Sigmoid colon (tissue), 4 donors: ENCODE measurements around the gene MAMSTR.

ENCODE experiments used
- CTCF ChIP-seq, 4 experiments: fragments of 450-650 bp in 3 of 4; fragments of 200-600 bp in 1 of 4; IDR thresholded peaks; one replicate each; pipeline ENCODE4 v1.5.1; 2016 to 2019; ENCODE audit warnings: antibody characterized with exemption in 4 of 4, mild to moderate bottlenecking in 3 of 4, moderate library complexity in 2 of 4
- EP300 ChIP-seq, 4 donors: sonication (generic); formaldehyde crosslinking; IDR thresholded peaks; one replicate each; pipeline ENCODE4 v1.6.1; 2017; ENCODE audit warnings: antibody characterized with exemption in 4 of 4
- POLR2A ChIP-seq, 2 donors: fragments of 450-650 bp; IDR thresholded peaks; one replicate each; pipeline ENCODE4 v1.6.1; 2016; ENCODE audit warnings: antibody characterized with exemption in 2 of 2, mild to moderate bottlenecking in 2 of 2, moderate library complexity in 2 of 2
- POLR2AphosphoS5 ChIP-seq, 4 donors: sonication (generic); formaldehyde crosslinking; IDR thresholded peaks; one replicate each; pipeline ENCODE4 v1.6.1; 2017; ENCODE audit warnings: antibody characterized with exemption in 4 of 4

- TF ChIP-seq POLR2A (IDR thresholded peaks at IDR 0.05) (no peak), POLR2AphosphoS5 (IDR thresholded peaks at IDR 0.05) (no peak), CTCF (IDR thresholded peaks at IDR 0.05) (no peak), EP300 (IDR thresholded peaks at IDR 0.05) (no peak)
These were observed 53.7 kb downstream of the MAMSTR start for GRCh38 chr19:48665786-48666185.
